HG03354 (cell line): ENCODE data around the gene GPRC5C.
A peak's percentile ranks its signal among the peaks of the same experiment; 100 is the strongest.
"Not testable (repeated sequence)": the region's sequence is repeated elsewhere in the genome, so short reads cannot be mapped to it uniquely, and the experiment has no call there.

Experiments
- ATAC-seq: cut with Tn5 transposase; IDR thresholded peaks from one replicate; pipeline ENCODE4 v1.9.1; 2021; ENCODE audit warnings: mild to moderate bottlenecking; ENCODE audit not compliant: unreplicated experiment, poor library complexity, severe bottlenecking

The GPRC5C gene

DNA sequence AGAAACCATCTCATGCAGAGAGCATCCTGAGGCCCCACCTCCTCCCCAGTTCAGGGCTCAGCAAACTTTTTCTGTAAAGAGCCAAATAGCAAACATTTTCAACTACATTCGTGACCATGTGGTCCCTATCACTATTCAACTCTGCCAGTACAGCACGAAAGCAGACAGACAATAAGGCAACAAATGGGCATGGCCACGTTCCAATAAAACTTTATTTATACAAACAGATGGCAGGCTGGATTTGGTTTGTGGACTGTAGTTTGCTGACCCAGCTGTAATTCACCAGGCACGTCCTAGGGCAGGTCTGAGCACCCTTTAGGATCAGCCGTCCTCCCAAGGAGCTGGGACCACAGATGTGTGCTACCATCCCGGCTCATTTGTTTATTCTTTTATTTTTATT, 27.1 kb upstream of the GPRC5C start:
- no peak for ATAC-seq

DNA sequence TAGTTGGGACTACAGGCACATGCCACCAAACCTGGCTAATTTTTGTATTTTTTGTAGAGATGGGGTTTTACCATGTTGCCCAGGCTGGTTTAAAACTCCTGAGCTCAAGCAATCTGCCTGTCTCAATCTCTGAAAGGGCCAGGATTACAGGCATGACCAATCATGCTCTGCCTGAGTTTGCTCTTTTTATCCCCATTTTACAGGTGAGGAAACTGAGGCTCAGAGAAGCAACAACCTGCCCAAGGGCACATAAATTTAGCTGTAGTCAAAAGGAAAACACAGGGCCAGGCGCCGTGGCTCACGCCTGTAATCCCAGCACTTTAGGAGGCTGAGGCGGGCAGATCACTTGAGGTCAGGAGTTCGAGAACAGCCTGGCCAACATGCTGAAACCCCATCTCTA, 26.6 kb upstream of the GPRC5C start:
- ATAC-seq: not testable (repeated sequence)

DNA sequence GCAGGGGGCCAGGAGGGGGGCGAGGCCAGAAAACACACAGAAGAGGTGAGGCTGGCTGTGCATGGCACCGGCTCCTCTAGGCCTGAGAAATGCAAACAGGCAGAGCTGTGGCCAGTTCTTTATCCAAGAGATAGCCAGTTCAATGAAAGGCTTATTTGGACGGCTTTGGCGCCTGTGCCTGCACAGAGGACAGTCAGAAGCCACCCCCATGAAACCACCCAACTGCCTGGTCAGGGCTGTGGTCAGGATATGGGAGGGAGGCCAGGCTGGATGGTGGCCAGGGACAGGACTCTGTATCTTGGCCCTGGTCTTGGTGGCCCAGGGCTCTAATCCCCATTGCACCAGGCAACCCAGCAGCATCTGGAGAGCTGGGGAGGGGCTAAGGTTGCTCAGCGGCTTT, 24.5 kb upstream of the GPRC5C start:
- no peak for ATAC-seq

DNA sequence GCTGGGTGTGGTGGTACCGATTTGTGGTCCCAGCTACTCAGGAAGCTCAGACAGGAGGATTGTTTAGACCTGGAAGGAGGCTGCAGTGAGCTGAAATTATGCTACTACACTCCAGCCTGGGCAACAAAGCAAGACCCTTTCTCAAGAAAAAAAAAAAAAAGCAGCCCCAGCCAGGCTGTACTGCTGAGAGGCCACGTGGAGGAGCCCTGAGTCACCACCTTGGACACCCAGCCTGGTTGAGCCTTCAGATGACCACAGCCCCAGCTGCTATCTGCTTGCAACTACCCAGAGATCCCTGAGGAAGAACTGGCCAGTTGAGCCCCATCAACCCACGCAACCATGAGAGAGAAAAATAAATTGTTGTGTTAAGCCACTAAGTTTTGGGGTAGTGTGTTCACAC, 23.6 kb upstream of the GPRC5C start:
- no peak for ATAC-seq

DNA sequence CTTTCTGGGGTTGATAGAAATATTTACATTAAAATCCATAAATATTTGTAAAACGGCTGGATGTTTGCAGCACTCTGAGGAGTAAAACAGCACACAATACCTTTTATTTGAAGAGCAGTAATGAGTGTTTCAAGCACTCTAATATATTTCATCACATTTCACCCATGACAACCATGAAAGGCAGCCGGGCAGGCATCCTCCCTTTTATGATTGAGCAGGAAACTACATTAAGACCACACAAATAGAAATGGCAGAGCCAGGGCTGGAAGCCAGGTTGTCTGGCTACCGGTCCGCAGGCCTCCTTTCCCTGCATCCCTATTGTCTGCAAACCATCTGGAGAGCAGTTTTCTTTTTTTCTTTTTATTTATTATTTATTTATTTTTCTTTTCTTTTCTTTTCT, 23.1 kb upstream of the GPRC5C start:
- ATAC-seq: no peak

DNA sequence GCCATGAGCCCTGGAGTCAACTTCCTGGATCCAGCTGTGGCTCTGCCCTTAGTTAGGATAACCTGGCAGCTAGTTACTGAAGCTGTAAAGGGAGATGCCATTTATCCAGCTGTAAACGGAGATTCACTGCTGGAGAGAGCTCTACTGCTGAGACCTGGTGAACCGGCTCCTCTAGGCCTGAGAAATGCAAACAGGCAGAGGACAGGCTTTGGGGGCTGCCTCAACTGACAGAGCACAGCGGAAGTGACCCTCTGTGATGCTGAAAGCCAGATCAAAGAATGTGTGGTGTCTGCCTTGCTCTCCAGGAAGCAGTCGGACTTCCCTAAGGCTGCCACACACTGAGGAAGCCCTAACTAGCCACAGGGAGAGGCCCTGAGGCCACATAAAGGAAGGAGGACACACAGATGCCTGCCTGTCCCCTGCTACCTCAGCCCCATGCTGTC, 21.9 kb upstream of the GPRC5C start:
- ATAC-seq: no peak

DNA sequence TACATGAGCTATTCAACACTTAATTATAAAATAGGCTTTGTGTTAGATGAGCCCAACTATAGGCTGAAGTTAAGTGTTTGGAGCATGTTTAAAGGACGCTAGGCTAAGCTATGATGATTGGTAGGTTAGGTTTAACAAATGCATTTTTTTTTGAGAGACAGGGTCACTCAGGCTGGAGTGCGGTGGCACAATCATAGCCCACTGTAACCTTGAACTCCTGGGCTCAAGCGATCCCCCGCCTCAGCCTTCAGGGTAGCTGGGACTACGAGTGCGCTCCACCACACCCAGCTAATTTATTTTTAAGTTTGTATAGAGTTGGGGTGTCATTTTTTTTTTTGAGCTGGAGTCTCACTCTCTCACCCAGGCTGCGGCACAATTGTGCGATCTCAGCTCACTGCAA, 19.3 kb upstream of the GPRC5C start:
- no peak for ATAC-seq

DNA sequence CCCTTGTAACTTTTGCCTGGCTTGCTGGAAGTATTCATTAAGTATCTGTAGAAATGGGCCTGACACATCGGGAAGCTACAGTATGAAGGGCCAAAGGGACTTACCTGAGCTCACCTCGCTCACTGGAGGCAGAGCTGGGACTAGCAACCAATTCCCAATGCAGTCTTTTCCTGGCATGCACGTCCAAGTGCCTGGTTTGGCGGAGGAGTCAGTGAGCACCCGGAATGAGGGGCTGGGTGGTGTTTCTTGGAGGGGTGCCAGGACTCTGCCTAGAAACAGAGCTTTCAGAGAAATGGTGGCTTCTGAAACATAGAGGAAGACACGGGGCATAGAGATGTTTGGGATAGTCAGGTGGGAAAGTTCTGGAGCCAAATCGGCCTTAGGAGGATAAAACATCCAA, 18.4 kb upstream of the GPRC5C start:
- ATAC-seq: no peak

DNA sequence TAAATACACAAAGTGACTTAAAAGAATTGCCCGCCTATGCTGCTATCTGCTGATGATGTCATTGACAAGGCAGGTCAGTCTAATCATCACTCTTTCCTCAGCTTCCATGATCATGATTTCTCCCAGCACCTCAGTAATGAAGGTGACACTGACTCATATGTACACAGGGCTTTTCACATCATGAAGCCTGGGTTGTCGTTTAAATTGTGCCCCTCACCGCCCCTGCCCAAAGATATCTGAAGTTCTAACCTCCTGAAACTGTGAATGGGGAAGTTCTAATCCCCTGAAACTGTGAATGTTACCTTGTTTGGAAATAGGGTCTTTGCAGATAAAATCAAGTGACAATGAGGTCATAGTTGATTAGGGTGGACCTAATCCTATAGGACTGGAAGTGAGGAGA, 17.4 kb upstream of the GPRC5C start:
- ATAC-seq: no peak

DNA sequence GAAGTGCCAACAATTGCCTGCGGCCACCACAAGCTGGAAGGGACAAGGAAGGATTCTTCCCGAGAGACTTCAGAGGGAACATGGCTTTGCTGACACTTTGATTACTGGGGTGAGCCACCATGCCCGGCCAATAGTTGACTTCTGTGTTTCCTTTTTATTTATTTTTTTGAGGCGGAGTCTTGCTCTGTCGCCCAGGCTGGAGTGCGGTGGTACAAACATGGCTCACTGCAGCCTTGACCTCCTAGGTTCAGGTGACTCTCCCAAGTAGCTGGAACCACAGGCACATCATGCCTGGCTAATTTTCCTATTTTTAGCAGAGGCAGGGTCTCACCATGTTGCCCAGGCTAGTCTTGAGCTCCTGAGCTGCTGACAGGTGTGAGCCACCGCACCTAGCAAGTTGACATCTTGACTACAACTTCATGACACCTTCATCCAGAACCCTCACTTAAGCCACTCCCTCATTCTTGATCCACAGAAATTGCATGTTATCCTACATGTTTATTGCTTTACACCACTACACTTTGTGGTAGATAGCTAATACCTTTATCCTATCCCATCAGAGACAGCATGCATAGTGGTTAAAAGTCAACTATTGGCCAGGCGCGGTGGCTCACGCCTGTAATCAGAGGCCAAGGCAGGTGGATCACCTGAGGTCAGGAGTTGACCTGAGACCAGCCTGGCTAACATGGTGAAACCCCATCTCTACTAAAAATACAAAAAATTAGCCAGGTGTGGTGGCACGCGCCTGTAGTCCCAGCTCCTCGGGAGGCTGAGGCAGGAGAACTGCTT, 16.1 kb upstream of the GPRC5C start:
- ATAC-seq: no peak

DNA sequence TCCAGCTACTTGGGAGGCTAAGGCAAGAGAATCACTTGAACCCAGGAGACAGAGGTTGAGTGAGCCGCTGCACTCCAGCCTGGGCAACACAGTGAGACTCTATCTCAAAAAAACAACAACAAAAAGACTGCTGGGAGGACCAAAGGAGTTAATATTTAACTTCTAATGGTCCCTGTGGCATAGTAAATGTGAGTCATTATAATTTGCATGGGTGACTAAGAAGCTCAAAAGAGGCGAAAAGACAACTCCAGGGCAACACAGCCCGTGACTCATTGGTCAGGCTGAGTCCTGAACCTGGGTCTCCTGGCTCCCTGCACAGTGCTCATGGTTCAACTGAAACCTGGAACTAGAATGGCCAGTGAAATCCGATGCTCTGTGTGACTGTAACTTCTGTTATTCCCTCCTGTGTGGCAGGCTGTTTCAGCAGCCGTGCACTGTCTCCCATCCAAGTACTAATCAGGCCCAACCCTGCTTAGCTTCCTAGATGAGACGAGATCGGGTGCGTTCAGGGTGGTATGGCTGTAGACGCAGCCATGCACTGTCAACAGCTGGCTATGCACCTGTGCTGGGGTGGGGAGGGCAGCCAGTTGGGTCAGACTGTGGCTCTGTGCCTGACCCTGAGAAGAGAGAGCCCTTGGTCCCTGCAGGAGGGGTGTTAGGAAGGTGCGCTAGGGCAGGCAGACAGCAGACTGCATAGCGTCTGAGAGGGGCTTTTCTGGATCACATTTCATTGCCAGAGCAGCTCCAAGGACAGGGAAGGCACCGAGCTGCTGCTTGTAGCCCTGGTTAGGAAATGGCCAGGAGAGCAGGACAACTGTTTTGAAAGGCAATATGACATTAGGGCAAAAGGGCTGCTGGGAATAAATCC, 14.5 kb upstream of the GPRC5C start:
- peak; percentile 87 for ATAC-seq

DNA sequence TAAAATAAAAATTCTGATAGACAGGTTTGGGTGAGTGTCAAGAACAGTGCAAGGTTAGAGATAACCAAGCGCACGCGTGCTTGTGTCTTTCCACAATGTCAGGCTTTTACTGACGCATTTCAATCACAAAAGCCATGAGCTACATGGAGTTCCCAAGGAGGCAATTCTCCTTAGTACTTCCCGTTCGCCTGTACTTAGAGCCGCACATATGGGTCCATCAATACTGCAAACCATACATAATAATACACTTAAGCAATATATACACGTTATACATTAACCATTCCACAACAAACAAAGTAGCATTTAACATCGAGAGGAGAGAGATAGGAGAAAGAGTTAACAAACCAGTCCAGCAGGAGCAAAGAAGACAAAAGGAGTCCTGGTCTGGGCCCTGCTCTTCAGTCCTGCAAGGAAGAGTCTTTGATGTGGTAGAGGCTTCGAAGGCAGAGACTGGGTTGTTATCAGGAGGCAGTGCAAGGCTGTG, 11.9 kb upstream of the GPRC5C start:
- no peak for ATAC-seq

DNA sequence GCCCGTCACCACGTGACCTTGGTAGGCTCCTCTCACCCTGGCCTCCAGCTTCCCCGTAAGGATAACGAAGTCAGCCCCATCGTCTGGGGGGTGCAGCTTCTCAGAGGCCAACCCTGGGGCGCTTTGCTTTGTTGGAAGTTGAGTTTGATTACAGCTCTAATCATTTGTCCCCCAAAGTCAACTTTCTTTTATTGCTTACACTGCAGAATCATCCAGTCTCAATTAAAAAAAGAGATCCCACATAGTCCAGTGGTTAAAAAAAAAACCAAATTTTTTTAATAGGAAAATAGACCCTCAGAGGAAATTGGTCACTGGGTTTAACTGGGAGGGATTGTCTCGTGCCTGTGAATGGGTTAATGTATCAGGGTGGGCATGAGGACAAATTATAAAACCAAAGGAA, 7.8 kb upstream of the GPRC5C start:
- no peak for ATAC-seq

DNA sequence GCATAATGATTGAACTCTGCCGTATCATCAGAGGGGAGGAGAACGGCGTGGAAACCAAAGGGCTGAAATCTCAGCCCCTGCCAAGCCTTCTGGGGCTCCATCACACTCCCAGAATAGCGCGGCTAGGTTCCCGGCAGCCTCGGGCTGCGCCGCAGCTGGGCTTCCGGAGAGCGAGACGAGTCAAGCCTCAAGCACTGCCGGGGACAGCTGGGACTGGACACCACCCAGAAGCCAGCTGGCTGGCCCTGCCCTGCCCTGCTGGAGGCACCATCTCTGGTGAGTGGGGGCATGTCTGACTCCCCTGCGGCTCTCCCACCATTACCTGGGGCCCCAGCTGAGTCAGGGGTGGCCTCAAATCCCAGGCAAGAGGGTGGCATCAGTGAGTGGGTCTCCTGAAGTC, 7.2 kb upstream of the GPRC5C start:
- no peak for ATAC-seq

DNA sequence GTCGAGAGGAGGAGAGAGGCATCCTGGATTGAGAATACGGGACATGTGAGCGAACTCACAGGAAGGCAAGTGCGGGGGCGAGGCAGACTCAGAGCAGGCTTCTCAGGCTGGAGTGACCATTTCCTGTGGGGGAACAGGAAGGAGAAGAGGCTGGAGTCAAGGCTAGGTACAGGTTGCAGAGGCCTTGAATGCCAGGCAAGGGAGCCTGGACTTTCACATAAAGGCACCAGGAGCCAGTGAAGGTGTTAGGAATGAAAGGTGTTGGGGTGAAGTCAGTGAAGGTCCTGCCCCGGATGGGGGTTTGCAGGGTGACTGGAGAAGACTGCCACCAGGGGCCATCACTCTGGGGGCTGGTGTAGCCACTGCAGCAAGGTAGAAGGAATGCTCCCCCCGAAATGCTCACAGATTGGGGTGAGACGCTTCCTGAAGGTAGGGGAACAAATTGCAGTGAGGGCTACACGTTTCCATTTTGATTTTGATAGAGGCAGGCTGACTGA, 5.3 kb upstream of the GPRC5C start:
- no peak for ATAC-seq

DNA sequence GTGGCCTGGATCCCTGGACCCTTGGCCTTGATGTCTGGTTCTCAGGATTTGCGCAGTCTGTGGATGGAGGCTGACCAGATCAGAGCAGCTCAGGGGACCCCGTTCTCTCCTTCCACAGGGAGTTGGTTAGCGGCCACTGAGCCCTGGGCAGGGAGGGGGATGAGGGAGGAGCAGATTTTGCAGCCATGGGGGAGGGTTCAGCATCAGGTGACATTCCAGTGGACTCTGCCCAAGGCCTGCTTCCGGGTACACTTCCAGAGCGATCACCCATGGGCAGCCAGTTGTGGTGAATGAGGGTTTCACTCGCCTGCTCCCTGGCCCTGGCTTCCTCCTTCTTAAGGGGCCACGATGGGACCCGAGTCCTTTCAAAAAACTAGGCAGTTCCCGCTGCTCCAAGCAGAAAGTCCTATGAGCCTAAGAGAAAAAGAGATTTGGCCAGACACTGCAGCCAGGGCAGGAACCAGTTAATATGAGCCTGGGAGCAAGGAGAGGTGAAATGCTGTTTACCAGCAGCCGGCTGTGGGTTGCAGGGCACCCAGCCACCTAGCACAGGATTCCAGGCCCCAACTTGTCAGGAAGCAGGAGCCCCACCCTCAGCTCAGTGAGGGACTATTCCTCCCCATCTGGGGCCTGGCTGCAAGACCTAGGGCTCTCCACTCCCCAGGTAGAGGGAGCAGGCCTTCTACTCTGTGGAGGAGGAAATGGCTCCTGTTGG, 4.7 kb upstream of the GPRC5C start:
- no peak for ATAC-seq

DNA sequence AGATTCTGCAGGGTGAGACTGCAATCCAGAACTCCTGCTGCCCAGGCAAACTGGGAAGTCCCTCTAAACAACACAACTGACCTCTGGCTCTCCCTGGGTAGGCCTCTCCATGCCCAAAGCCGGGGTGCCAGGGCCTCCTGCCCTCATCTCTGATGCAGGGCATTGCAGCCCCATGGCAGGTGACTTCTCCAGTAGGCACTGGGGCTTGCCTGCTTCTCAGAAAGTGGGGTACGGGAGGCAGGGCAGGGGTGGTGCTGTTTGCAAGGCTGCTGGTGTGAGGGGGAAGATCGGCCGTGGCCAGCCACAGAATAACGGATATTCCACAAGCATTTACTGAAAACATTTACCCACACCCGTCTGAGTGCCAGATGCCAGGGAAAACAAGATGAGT, 4.1 kb upstream of the GPRC5C start:
- no peak for ATAC-seq

DNA sequence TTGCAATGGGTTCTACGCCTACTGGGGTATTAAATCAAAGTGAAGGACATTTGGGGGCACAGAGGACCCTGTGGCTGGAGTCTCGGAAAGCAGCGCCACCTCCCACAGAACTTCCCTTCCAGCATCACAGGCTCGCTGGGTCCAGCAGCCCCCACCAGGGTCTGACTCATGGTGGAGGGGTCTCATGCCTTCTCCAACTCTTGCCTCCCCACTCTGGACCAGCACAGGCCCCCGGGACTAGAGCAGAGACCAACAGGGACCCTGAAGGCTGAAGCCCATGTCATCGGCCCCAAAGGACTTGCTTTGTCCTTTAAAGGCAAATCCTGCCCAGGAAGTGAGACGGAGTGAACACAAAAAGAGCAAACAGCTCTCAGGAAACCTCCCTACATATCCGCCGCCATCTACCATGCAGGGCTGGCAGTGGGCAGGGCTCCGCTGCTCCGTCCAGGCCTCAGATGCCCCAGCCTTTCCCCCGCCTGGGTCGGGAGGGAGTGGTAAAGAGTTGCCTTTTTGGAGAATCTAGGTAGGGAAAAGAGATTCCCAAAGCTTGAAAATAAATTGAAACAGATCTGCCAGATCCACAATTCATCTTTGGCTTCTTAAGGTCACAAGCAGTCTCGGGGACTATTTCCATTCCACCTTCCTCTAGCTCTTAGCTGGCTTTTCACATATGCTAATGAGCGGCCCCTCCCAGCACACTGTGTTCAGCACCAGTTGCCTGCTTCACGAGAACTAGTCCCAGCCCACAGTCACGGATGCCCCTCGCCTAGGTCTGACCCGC, 2.1 kb upstream of the GPRC5C start:
- peak; percentile 14 for ATAC-seq

DNA sequence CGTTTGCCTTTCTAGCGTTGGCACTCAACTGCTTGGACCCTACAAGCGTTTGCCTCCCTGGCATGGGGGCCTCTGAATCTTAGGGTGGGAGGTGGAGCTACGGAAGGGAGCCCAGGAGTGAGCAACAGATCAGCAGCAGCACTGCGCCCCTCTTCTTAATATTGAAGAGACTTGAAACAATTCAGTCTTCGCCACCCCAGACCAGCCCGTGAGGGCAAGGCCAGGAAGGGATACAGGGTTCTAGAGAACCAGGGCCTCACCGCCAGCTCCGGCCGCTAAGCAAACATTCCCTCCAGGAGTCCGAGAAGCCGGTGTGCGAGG, 1.5 kb upstream of the GPRC5C start:
- no peak for ATAC-seq
